ENCODE data around the gene TAMALIN.

Gene TAMALIN

DNA sequence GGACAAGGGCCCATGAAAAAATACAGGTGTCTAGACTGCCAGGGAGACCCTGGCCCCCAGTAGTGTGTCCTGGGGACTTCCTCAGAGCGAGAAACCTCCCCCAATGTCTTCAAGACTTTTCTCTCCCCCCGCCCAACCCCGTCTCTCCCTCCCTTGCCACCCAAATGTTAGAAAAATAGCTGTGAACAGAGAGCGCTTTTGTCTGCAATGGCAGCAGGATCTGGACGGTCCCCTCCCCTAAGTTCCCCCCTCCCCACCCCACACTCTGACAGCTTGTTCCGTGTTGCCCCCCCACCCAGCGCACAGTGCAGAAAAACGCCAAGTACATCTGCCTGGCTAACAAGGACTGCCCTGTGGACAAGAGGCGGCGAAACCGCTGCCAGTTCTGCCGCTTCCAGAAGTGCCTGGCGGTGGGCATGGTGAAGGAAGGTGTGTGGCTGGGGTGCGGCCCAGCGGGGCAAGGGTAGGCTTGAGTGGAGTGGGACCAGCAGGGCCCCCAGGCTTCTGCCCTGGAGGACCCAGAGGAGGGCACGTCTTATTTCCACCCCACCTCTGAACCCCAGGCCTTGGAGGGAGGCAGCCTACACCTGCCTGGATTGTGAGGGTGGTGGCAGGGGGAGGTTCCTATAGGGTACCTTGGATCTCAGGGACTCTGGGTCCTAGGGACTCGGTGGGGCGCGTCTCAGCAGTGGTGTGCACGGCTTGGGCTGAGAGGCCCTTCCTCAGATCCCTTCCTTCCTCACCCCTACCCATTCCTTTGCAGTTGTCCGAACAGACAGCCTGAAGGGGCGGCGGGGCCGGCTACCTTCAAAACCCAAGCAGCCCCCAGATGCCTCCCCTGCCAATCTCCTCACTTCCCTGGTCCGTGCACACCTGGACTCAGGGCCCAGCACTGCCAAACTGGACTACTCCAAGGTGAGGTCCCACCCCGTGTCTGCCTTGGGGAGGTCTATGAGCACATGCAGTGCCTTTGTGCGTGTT, 49.3 kb downstream of the TAMALIN start:
- no peak for DNase-seq (ENCODE audit: low spot score)

DNA sequence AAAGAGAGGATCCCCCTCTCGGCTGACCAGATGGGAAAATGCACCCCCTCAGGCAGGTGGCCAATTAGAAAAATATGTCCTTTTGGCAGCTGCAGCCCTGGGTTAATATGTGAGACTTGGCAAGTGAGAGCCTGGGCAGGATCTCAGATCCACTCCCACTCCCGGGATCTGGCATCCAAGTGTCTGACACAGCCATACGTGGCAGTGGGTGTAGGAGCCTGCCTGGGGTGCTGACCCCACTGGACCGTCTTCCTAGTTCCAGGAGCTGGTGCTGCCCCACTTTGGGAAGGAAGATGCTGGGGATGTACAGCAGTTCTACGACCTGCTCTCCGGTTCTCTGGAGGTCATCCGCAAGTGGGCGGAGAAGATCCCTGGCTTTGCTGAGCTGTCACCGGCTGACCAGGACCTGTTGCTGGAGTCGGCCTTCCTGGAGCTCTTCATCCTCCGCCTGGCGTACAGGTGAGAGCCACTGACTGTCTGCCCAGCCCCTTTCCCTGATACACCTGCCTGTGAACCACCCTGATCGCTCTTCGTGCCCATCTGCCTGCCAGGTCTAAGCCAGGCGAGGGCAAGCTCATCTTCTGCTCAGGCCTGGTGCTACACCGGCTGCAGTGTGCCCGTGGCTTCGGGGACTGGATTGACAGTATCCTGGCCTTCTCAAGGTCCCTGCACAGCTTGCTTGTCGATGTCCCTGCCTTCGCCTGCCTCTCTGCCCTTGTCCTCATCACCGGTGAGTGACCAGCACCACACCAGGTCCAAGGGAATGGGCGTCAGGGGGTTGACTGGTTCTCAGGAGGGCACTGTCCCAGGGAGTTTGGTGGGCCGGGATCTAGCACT, 50.3 kb downstream of the TAMALIN start:
- DNase-seq (ENCODE audit: low spot score) = no peak

DNA sequence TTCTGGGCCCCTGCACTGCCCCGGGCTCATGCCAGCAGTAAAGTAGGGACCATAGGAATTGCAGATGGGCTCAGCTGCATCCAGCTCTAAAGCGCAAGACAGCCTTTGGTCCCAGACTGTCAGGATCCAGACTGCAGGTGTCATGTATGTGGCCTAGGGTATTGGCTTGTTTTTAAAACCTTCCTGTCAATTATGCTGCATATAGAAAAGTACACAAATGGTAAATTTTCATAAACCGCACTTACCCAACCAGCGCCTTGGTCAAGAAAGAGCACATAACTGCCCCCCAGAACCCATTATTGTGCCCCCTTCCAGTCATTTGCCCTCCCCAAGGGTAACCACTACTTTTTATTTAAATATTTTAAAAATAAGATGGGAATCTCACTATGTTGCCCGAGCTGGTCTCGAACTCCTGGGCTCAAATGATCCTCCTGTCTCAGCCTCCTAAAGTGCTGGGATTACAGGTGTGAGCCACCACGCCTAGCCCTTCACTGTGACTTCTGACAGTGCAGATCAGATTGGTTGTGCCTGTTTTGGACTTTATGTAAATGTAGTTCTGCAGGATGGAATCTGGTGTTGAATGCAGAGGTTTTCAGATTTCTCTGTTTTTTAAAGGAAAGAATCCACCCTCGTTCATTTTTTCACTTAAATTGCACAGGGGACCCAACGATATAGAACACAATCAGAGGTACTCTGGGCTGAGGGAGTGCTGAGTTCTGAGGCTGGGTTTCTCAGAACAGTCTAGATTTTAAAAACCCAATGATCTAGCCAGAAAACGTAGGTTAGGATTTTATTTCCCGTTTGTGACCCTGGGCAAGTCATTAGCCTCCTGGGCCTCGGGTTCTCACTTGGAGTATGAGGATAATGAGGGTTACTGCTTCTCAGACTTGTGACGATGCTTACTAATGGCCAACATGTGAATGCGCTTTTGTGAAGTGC, 51.2 kb downstream of the TAMALIN start:
- no peak for DNase-seq (ENCODE audit: low spot score)

DNA sequence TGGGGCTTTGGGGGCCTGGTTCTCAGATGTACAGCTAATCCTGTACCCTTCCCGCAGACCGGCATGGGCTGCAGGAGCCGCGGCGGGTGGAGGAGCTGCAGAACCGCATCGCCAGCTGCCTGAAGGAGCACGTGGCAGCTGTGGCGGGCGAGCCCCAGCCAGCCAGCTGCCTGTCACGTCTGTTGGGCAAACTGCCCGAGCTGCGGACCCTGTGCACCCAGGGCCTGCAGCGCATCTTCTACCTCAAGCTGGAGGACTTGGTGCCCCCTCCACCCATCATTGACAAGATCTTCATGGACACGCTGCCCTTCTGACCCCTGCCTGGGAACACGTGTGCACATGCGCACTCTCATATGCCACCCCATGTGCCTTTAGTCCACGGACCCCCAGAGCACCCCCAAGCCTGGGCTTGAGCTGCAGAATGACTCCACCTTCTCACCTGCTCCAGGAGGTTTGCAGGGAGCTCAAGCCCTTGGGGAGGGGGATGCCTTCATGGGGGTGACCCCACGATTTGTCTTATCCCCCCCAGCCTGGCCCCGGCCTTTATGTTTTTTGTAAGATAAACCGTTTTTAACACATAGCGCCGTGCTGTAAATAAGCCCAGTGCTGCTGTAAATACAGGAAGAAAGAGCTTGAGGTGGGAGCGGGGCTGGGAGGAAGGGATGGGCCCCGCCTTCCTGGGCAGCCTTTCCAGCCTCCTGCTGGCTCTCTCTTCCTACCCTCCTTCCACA, 52.0 kb downstream of the TAMALIN start:
- DNase-seq (ENCODE audit: low spot score) = no peak

DNA sequence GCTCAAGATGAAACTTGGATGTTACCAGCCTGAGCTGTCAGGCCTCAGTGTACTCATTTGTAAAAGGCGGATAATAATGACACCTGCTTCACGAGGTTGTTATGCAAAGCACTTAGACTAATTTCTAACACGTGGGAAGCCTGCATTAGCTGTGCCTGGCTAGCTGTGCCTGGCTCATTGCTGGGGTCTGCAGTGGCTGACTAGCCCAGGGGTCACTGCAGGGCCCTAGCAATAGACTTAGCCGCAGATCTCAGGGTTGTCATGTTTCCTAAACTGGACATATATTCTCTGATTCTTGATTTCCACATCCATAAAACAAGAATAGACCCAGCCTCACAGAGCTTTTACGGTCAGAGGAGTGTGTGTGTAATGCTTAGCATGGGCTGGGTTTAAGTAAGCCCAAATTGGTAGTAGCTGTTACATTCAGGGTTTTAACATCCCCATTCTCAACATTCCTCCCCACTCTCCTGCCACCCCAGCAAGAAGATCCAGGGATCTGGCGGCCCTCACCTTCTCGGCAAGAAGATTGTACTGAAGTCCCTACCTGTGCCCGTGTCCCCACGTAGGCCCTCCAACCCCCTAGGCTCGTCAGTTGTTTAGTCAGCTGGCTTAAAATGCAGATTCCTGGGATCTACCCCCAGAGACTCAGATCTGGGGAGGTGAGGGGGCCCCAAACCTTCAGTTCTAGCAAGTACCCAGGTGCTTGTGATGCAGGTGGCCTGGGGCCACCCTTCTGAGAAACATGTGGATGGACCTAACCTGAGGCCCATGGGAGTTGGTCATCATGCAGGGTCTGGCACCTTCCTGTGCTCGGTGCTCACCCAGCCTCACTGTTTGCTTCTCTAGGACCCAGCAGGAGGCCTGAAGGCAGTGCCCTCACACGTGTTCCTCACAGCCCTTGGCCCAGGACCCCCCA, 53.1 kb downstream of the TAMALIN start:
- no peak for DNase-seq (ENCODE audit: low spot score)

DNA sequence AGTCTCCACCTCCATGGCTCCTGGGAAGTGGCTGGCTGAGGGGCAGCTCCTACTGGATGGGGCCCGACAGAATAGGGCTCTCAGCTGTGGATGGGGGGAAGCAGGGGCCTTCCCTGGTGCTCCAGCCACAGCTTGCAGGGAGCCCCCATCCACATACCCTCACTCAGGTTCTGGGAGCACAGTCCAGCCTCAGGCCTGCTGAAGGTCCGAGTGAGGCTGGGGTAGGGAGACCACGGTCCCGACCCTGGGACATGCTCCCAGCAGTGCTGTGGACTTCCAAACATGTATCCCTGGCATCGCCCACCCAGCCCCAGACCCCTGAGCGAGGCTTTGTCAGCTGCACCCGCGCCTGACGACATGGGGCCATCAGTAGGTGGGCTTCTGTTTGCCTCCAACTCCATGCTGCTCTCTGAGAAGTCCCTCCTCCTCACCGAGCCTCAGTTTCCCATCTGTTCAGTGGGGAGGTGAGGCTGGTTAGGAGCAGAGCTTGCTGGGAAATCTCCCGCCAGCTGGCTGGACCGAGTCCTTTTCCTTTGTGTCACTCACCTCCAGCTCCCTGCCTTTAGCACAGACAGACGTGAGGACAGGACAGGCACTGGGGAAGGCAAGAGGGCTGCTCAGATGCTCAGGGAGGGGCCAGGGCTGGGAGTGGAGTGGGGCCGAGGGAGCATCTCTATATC, 53.9 kb downstream of the TAMALIN start:
- DNase-seq (ENCODE audit: low spot score) = no peak

DNA sequence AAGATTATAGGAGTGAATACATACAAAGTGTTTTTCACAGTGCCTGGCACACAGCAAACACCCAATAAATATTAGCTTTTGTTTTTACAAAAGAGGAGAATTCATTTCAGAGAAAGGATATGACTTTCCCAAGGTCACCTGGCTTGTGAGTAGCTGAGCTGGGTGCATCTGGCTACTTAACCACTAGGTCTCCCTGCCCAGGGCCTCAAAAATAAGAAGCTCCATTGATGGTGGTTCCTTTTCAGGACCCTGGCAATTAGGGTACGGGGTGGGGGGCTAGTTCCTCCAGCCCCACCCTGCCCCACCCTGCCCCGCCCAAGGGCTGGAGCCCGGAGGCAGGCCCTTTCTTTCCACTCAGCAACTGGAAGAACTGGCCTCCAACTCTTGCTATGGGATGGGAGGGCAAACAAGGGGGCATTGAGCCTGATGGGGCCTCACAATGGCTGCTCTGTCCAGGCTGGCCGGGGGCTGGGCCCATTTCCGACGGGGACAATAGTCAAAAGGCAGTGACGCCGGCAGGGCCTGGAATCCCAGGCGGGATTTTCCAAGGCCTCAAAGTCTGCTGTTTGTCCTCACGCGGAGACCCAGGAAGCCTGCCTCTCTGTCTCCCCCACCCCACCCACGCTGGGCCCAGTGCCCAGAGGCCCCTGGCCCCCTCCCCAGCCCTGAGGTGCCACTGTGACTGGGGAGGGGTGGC, 54.9 kb downstream of the TAMALIN start:
- no peak for DNase-seq (ENCODE audit: low spot score)

DNA sequence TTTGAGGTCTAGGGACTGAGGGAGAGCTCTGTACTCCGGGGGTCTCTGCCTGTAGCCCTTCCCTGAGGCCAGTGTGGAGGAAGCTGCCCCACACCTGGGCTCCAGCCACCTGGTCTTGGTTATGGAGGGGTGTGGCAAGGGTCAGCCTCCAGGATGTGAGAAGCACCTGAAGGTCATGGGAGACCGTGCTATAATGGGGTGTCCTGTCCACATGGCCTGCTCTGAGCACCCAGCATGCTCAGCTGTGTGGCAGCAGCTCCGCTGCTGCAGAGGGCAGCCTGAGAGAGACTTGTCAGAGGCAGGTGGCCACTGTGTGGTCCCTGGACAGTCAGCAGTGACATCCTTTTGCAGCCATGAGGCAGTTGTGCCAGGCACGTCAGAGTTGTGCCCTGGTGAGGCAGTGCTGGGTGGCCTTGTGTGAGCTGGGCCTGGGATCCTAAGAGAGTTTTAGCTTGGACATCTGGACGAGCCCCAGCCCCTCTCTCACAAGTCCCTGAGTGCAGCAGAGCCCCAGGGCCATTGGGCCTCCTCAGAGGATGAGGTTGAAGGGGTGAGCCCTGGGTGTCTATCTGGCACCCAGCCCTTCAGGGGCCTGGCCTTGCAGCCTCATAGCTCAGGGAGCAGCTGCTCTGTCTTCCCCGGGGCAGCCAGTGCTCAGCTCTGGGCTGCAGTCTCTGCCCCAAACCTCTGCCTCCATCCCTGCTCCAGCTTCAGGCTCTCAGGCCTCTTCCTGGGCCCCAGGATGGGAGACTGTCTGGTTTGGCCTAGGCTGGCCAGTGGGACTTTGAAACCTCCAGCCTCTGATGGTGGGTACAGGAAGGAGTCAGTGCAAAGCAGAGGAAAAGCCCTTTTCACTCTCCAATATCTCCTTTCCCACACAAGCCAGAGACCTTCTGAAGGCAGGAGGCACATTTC, 55.7 kb downstream of the TAMALIN start:
- no peak for DNase-seq (ENCODE audit: low spot score)

DNA sequence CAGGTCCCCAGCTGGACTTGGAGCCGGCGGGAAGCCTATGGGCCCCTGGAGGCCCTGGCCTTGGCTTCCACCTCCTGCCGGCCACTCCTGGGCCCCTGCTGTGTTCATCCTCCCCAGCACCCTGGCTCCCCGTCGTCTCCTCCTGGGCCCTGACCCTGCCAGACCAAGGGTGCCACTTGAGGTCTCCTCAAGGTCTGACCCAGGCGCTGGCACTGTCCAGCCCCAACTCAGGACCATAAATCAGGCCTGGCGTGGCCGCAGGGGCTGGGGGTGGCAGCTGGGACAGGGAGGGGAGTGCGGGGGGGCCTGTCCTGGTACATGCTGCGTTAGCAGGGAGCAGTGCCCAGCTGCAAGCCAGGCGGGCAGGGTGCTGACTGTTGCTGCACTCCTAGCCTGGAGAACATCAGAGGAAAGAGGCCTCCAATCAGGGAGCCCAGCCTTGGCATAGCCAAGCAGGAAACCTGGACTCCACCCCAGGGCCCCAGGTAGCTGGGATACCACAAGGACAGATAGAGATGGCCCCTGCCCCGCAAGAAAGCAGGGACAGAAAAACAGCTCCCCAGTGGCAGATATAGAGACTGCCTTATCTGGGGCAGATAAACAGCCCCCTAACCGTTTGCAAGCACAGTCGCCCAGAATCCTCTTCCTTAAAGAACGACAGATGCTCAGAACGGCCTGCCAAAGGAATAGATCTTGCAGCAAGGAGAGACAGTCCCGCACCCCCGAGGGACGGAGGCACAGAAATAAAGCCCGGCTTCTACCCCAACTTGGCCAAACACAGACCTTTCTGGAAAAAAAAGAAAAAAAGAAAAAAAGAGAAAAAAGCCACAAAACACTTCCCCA, 56.6 kb downstream of the TAMALIN start:
- DNase-seq (ENCODE audit: low spot score) = no peak

DNA sequence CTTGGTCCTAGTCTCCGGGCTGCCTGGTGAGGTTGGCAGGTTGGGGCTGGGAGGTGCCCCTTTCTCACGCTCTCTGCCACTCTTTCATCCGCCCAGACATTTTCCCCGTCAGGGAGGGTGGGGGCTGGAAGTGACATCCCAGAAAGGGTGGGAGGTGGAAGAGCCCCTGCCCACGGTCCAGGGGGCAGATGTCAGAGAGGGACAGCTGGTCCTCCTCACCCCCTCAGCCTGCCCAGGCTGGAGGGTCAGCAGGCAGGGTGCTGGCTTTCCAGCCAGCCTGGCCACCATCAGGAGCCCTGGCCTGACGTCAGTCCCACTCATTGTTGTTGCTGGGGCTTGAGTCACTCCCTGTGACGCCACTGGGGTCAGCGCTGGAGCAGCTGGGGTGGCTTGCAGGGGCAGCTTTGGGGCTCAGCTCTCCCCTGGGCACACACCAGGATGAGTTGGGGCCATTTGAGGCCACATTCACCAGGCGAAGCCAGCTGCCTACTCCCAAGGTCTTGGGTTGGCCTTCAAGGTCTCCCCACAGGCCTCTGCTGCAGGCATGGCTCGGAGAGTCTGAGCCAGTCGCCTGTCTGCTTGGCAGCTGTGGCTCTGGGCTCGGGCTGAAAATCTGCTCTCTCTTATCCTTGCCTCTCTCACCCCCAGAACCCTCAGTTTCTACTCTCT, 57.4 kb downstream of the TAMALIN start:
- DNase-seq (ENCODE audit: low spot score) = no peak
